ENCODE measurements around the gene NENF. TPM values are rescaled to one million over a fixed set of nuclear protein-coding genes. Genes with fewer than 3 reads are reported as not detected.

NENF gene
- total RNA-seq, 2 experiments from 2014 or later, result 21.2 to 22.4 TPM

- Histone ChIP-seq H3K4me3 (ENCODE audit: low read length) (no peak overlapping the region), H3K27me3 (ENCODE audit: control insufficient read depth in 1 of 2, insufficient read depth in 2 of 2, low read length in 2 of 2) (no peaks in the 10 kb centered on the region), H3K36me3 (ENCODE audit: insufficient read depth, low read length) (no peaks in the 10 kb centered on the region), H3K27ac (ENCODE audit: low read depth in 1 of 2, low read length in 2 of 2) (no peak overlapping the region), H3K9me3 (ENCODE audit: control insufficient read depth in 1 of 2, insufficient read depth in 1 of 2, low read length in 2 of 2) (no peaks in the 10 kb centered on the region), H3K4me1 (ENCODE audit: insufficient read depth, low read length) (peaks cover 9% of the 10 kb centered on the region)
- TF ChIP-seq CTCF (IDR thresholded peaks at IDR 0.05), result no peak
- POLR2A ChIA-PET, result no interaction called here
- no peaks in the 10 kb centered on the region for H3K9me3 Mint-ChIP-seq
- DNase-seq (no peak), ATAC-seq (ENCODE audit: poor library complexity) (no peak)
- H3K27me3 Mint-ChIP-seq, result peaks cover 5% of the 10 kb centered on the region
- H3K27ac Mint-ChIP-seq, result no peak overlapping the region
- intact Hi-C loops (cut with DNase I, micrococcal nuclease), result no loop called here
- peaks cover 7% of the 10 kb centered on the region for H3K4me1 Mint-ChIP-seq (ENCODE audit: low read depth)
- no peaks in the 10 kb centered on the region for H3K36me3 Mint-ChIP-seq (ENCODE audit: low read depth)
- CTCF ChIA-PET, result no interaction called here
- H3K4me3 Mint-ChIP-seq, result no peak overlapping the region
These were observed 4.2 kb upstream of the NENF start for GRCh38 chr1:212428496-212428895.

GRCh38 chr1:212430416-212430815, 2.3 kb upstream of the NENF start:
- H3K9me3 Mint-ChIP-seq, result no peaks in the 10 kb centered on the region
- H3K4me1 Mint-ChIP-seq (ENCODE audit: low read depth), result peaks cover 21% of the 10 kb centered on the region
- no peaks in the 10 kb centered on the region for H3K27me3 Mint-ChIP-seq
- no peak for TF ChIP-seq CTCF (IDR thresholded peaks at IDR 0.05)
- H3K4me3 ChIP-seq (ENCODE audit: low read length), result no peak overlapping the region
- DNase-seq (no peak), ATAC-seq (ENCODE audit: poor library complexity) (no peak)
- H3K9me3 ChIP-seq (ENCODE audit: control insufficient read depth in 1 of 2, insufficient read depth in 1 of 2, low read length in 2 of 2), result no peaks in the 10 kb centered on the region
- intact Hi-C loops (cut with DNase I, micrococcal nuclease), result loop anchor here in 1 of 2 experiments (5.0 kb wide), 2 partner anchors 127 to 148 kb away; no protein-coding TSS in a partner anchor
- no peaks in the 10 kb centered on the region for H3K27me3 ChIP-seq (ENCODE audit: control insufficient read depth in 1 of 2, insufficient read depth in 2 of 2, low read length in 2 of 2)
- H3K4me3 Mint-ChIP-seq, result peak overlapping the region; percentile 36
- no peaks in the 10 kb centered on the region for H3K36me3 ChIP-seq (ENCODE audit: insufficient read depth, low read length)
- ChIA-PET POLR2A (interaction anchor here (1.0 kb wide), 1 partner anchor 145 kb away, joined by 3 read pairs; no protein-coding TSS in a partner anchor), CTCF (interaction anchor here (1.4 kb wide), 2 partner anchors 26 to 47 kb away, joined by 4 read pairs; no protein-coding TSS in a partner anchor)
- H3K4me1 ChIP-seq (ENCODE audit: insufficient read depth, low read length), result peaks cover 20% of the 10 kb centered on the region
- H3K27ac ChIP-seq (ENCODE audit: low read depth in 1 of 2, low read length in 2 of 2), result no peak overlapping the region
- no peaks in the 10 kb centered on the region for H3K36me3 Mint-ChIP-seq (ENCODE audit: low read depth)
- H3K27ac Mint-ChIP-seq, result no peak overlapping the region

- no peaks in the 10 kb centered on the region for H3K9me3 ChIP-seq (ENCODE audit: control insufficient read depth in 1 of 2, insufficient read depth in 1 of 2, low read length in 2 of 2)
- no peaks in the 10 kb centered on the region for H3K27me3 Mint-ChIP-seq
- no peak for TF ChIP-seq CTCF (IDR thresholded peaks at IDR 0.05)
- intact Hi-C loops (cut with DNase I, micrococcal nuclease), result loop anchor here in 1 of 2 experiments (1.0 to 5.0 kb wide), 3 partner anchors 17 to 149 kb away; partner anchors contain the start of gene PACC1
- no peaks in the 10 kb centered on the region for H3K36me3 ChIP-seq (ENCODE audit: insufficient read depth, low read length)
- peaks cover 20% of the 10 kb centered on the region for H3K4me1 ChIP-seq (ENCODE audit: insufficient read depth, low read length)
- H3K9me3 Mint-ChIP-seq, result no peaks in the 10 kb centered on the region
- no peak overlapping the region for H3K27ac ChIP-seq (ENCODE audit: low read depth in 1 of 2, low read length in 2 of 2)
- DNase-seq (no peak), ATAC-seq (ENCODE audit: poor library complexity) (no peak)
- no peak overlapping the region for H3K27ac Mint-ChIP-seq
- ChIA-PET CTCF (interaction anchor here (1.4 kb wide), 2 partner anchors 25 to 46 kb away, joined by 4 read pairs; no protein-coding TSS in a partner anchor), POLR2A (interaction anchor here (1.0 kb wide), 1 partner anchor 145 kb away, joined by 3 read pairs; no protein-coding TSS in a partner anchor)
- no peak overlapping the region for H3K4me3 ChIP-seq (ENCODE audit: low read length)
- no peaks in the 10 kb centered on the region for H3K36me3 Mint-ChIP-seq (ENCODE audit: low read depth)
- peak overlapping the region; percentile 53 for H3K4me3 Mint-ChIP-seq
- H3K4me1 Mint-ChIP-seq (ENCODE audit: low read depth), result peaks cover 21% of the 10 kb centered on the region
- H3K27me3 ChIP-seq (ENCODE audit: control insufficient read depth in 1 of 2, insufficient read depth in 2 of 2, low read length in 2 of 2), result no peaks in the 10 kb centered on the region
These were observed 1.7 kb upstream of the NENF start for GRCh38 chr1:212430955-212431394.
